HUES6 (cell line): ENCODE data around the gene HEYL.
"Not testable (repeated sequence)": the region's sequence is repeated elsewhere in the genome, so short reads cannot be mapped to it uniquely, and the experiment has no call there.

Experiments
- H3K27ac ChIP-seq: 2 replicates; pipeline ENCODE4 v1.7.0; 2013; ENCODE audit warnings: low read depth, mild to moderate bottlenecking, low read length, inconsistent platforms
- H3K27me3 ChIP-seq: 2 replicates; pipeline ENCODE4 v1.6.1; 2013; ENCODE audit warnings: low read length; ENCODE audit not compliant: control insufficient read depth, insufficient read depth
- H3K36me3 ChIP-seq: 2 replicates; pipeline ENCODE4 v1.6.1; 2013; ENCODE audit warnings: low read length; ENCODE audit not compliant: control insufficient read depth, insufficient read depth
- H3K4me1 ChIP-seq: 2 replicates; pipeline ENCODE4 v1.6.1; 2013; ENCODE audit warnings: low read length; ENCODE audit not compliant: control insufficient read depth, insufficient read depth
- H3K4me3 ChIP-seq: 2 replicates; pipeline ENCODE4 v1.5.1; 2013; ENCODE audit warnings: low read depth, low read length
- H3K9ac ChIP-seq: one replicate; pipeline ENCODE4 v1.6.1; 2013; ENCODE audit warnings: mild to moderate bottlenecking, low read length
- H3K9me3 ChIP-seq: 2 replicates; pipeline ENCODE4 v1.6.1; 2013; ENCODE audit warnings: low read depth, low read length; ENCODE audit not compliant: control insufficient read depth, insufficient read depth

The HEYL gene

GRCh38 chr1:39608921-39609320 is 30.5 kb downstream of the HEYL start:
- H3K27me3 ChIP-seq: peaks cover 39% of the 10 kb centered on the region
- H3K4me1 ChIP-seq: no peaks in the 10 kb centered on the region
- no peak overlapping the region for H3K4me3 ChIP-seq
- H3K36me3 ChIP-seq: no peaks in the 10 kb centered on the region
- no peaks in the 10 kb centered on the region for H3K9me3 ChIP-seq
- no peak overlapping the region for H3K9ac ChIP-seq
- no peak overlapping the region for H3K27ac ChIP-seq

GRCh38 chr1:39603677-39604076 is 35.8 kb downstream of the HEYL start:
- not testable (repeated sequence) for H3K4me3 ChIP-seq, H3K9ac ChIP-seq, H3K36me3 ChIP-seq, H3K4me1 ChIP-seq, H3K9me3 ChIP-seq, H3K27ac ChIP-seq
- H3K27me3 ChIP-seq: peaks cover 31% of the 10 kb centered on the region

- H3K4me1 ChIP-seq, H3K9ac ChIP-seq, H3K4me3 ChIP-seq, H3K27ac ChIP-seq, H3K36me3 ChIP-seq, H3K9me3 ChIP-seq: not testable (repeated sequence)
- H3K27me3 ChIP-seq: peaks cover 31% of the 10 kb centered on the region
Observed at GRCh38 chr1:39601667-39602255, 37.7 kb downstream of the HEYL start.

- H3K9me3 ChIP-seq: no peaks in the 10 kb centered on the region
- H3K9ac ChIP-seq: no peak overlapping the region
- H3K27ac ChIP-seq: no peak overlapping the region
- no peaks in the 10 kb centered on the region for H3K36me3 ChIP-seq
- H3K4me1 ChIP-seq: no peaks in the 10 kb centered on the region
- H3K4me3 ChIP-seq: no peak overlapping the region
- H3K27me3 ChIP-seq: peaks cover 46% of the 10 kb centered on the region
Observed at GRCh38 chr1:39596163-39596562, 43.3 kb downstream of the HEYL start.

- H3K4me3 ChIP-seq: no peak overlapping the region
- H3K36me3 ChIP-seq: no peaks in the 10 kb centered on the region
- H3K27ac ChIP-seq: no peak overlapping the region
- H3K4me1 ChIP-seq: no peaks in the 10 kb centered on the region
- no peak overlapping the region for H3K9ac ChIP-seq
- H3K9me3 ChIP-seq: no peaks in the 10 kb centered on the region
- peaks cover 43% of the 10 kb centered on the region for H3K27me3 ChIP-seq
Observed at GRCh38 chr1:39593386-39593785, 46.1 kb downstream of the HEYL start.

- Histone ChIP-seq H3K4me3 (no peak overlapping the region), H3K36me3 (no peaks in the 10 kb centered on the region), H3K27me3 (peaks cover 46% of the 10 kb centered on the region), H3K27ac (no peak overlapping the region), H3K4me1 (no peaks in the 10 kb centered on the region), H3K9me3 (no peaks in the 10 kb centered on the region), H3K9ac (no peak overlapping the region)
Observed at GRCh38 chr1:39592069-39592468, 47.4 kb downstream of the HEYL start.

GRCh38 chr1:39590546-39590945 is 48.9 kb downstream of the HEYL start:
- Histone ChIP-seq H3K27ac (no peak overlapping the region), H3K9me3 (no peaks in the 10 kb centered on the region), H3K27me3 (peaks cover 34% of the 10 kb centered on the region), H3K36me3 (no peaks in the 10 kb centered on the region), H3K4me1 (no peaks in the 10 kb centered on the region), H3K9ac (no peak overlapping the region), H3K4me3 (no peak overlapping the region)

- peaks cover 12% of the 10 kb centered on the region; the same call in 1 of the 2 replicates for H3K27me3 ChIP-seq
- no peak overlapping the region for H3K9ac ChIP-seq
- peaks cover 5% of the 10 kb centered on the region; the same call in 1 of the 2 replicates for H3K4me1 ChIP-seq
- no peaks in the 10 kb centered on the region for H3K36me3 ChIP-seq
- H3K9me3 ChIP-seq: no peaks in the 10 kb centered on the region
- no peak overlapping the region for H3K27ac ChIP-seq
- H3K4me3 ChIP-seq: no peak overlapping the region
Observed at GRCh38 chr1:39585933-39586332, 53.5 kb downstream of the HEYL start.

GRCh38 chr1:39576016-39576657 is 63.3 kb downstream of the HEYL start:
- Histone ChIP-seq H3K36me3 (peaks cover 45% of the 10 kb centered on the region), H3K27me3 (no peaks in the 10 kb centered on the region), H3K4me1 (peaks cover 19% of the 10 kb centered on the region), H3K27ac (peak overlapping the region; percentile 90; the same call in 1 of the 2 replicates), H3K4me3 (peak overlapping the region; percentile 75), H3K9ac (peak overlapping the region; percentile 86), H3K9me3 (no peaks in the 10 kb centered on the region)

- peaks cover 53% of the 10 kb centered on the region for H3K36me3 ChIP-seq
- peak overlapping the region; percentile 75 for H3K4me3 ChIP-seq
- peak overlapping the region; percentile 90; the same call in 1 of the 2 replicates for H3K27ac ChIP-seq
Observed at GRCh38 chr1:39575191-39576015, 64.0 kb downstream of the HEYL start.

GRCh38 chr1:39574646-39575045 is 64.8 kb downstream of the HEYL start:
- Histone ChIP-seq H3K36me3 (peaks cover 60% of the 10 kb centered on the region), H3K9ac (peak overlapping the region; percentile 86), H3K4me1 (peaks cover 19% of the 10 kb centered on the region), H3K4me3 (peak overlapping the region; percentile 75), H3K27me3 (no peaks in the 10 kb centered on the region), H3K9me3 (no peaks in the 10 kb centered on the region), H3K27ac (no peak overlapping the region)

More at GRCh38 chr1:39575191-39576015, 64.0 kb downstream of the HEYL start:
- H3K4me1 ChIP-seq: peaks cover 19% of the 10 kb centered on the region
- no peaks in the 10 kb centered on the region for H3K27me3 ChIP-seq
- H3K9me3 ChIP-seq: no peaks in the 10 kb centered on the region
- peak overlapping the region; percentile 86 for H3K9ac ChIP-seq
